Measurements from ENCODE around the gene PRR23A.

PRR23A gene

GRCh38 chr3:138971766-138972320 lies 34.2 kb downstream of the PRR23A start:
- DNase-seq, result no peak

- DNase-seq, result no peak
These were observed 41.1 kb downstream of the PRR23A start for GRCh38 chr3:138964923-138965322.

GRCh38 chr3:138964264-138964663 lies 41.8 kb downstream of the PRR23A start:
- DNase-seq, result no peak

GRCh38 chr3:138962854-138963560 lies 43.1 kb downstream of the PRR23A start:
- DNase-seq, result no peak

- no peak for DNase-seq
These were observed 45.6 kb downstream of the PRR23A start for GRCh38 chr3:138960417-138960852.

Data from KG1 (cell line).